Measurements from ENCODE around the gene ZNF45. TPM values are rescaled to one million over a fixed set of nuclear protein-coding genes. Genes with fewer than 3 reads are reported as not detected.

ZNF45 gene
- polyA plus RNA-seq (2013, experiment 1 of 2) = 8.3 TPM
- 8.7 TPM for polyA plus RNA-seq (2013, experiment 2 of 2)

DNA sequence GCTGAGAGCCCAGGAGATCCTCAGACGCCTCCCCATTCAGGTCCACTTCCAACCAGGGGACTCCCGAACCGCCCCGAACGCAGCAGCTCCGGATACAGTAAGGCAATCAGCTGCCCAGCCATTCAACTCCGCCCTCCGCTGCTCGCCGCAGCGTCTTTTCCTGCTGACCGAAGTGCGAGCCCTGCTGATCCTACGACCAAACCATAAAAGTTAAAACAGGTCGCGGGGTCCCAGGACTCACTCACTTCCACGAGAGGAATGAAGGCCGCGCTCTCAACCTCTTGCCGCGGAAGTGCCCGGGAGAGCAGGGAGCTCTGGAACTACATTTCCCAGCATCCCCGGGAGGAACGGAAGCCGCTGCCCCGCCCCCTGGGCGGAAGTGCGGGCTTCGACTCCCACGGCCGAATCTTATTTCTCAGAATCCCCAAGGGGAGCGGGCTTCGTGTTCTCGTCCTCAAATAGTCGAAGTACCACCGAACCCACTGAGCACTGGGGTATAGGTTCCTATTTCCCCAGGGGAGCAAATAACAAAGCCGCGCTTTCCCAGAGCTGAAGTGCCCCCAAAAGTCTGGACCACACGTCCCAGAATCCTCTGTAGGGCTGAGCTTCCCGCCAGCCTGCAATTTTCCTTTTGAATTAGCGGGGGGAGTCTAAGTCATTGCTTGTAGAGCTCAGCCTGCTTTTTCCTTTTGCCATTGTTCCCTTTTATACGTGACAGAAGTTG lies at the start of gene ZNF45:
ZNF45 (minus strand) TSS at position 298 of the 724 bp plus-strand sequence. CDS start 13,097 bp downstream, outside the sequence.
- peak within 1 kb of the TSS; percentile 97 for H2AFZ ChIP-seq (ENCODE audit: low read length)
- no peak within 1 kb of the TSS for H3K14ac ChIP-seq (ENCODE audit: low read length)
- H3K9ac ChIP-seq (ENCODE audit: low read depth, low read length, poor library complexity) = peak within 1 kb of the TSS; percentile 83
- peak within 1 kb of the TSS; percentile 63 for H3K4me2 ChIP-seq (ENCODE audit: insufficient read depth, low read length, poor library complexity, severe bottlenecking)
- H4K91ac ChIP-seq (ENCODE audit: low read depth, low read length, poor library complexity) = no peak within 1 kb of the TSS
- no peaks in the 10 kb centered on the region for H3K79me1 ChIP-seq (ENCODE audit: low read depth, low read length)
- peaks cover 1 to 3% of the 10 kb centered on the region in 2 donors for H3K4me1 ChIP-seq (ENCODE audit: control insufficient read depth in 2 of 2, insufficient read depth in 1 of 2, low read depth in 1 of 2, low read length in 2 of 2)
- H2BK120ac ChIP-seq (ENCODE audit: low read depth, low read length) = no peak within 1 kb of the TSS
- H3K4ac ChIP-seq (ENCODE audit: low read length) = no peak within 1 kb of the TSS
- peaks cover 0 to 22% of the 10 kb centered on the region in 2 donors for H3K9me3 ChIP-seq (replicated peaks in 1 of 2; ENCODE audit: control insufficient read depth in 2 of 2, insufficient read depth in 1 of 2, low read depth in 1 of 2, low read length in 2 of 2)
- H2AK5ac ChIP-seq (ENCODE audit: low read depth, low read length) = no peak within 1 kb of the TSS
- no peak within 1 kb of the TSS for H2BK15ac ChIP-seq (ENCODE audit: low read length)
- H3K27ac ChIP-seq (replicated peaks; ENCODE audit: low read length) = peak within 1 kb of the TSS; percentile 52
- H3K36me3 ChIP-seq (replicated peaks in 1 of 2; ENCODE audit: control insufficient read depth in 2 of 2, insufficient read depth in 2 of 2, low read length in 2 of 2) = peaks cover 6 to 37% of the 10 kb centered on the region in 2 donors
- H3K18ac ChIP-seq (ENCODE audit: low read length) = peak within 1 kb of the TSS; percentile 45
- no CpG with 5 or more reads among the region's 42 CpGs for WGBS, 2 donors (ENCODE audit: extremely low coverage in 2 of 2, insufficient read length in 2 of 2, insufficient replicate concordance in 1 of 2)
- H2BK5ac ChIP-seq (ENCODE audit: low read length) = no peak within 1 kb of the TSS
- no peak within 1 kb of the TSS for H2BK12ac ChIP-seq (ENCODE audit: low read length)
- H3K23ac ChIP-seq (ENCODE audit: low read depth, low read length, poor library complexity) = no peak within 1 kb of the TSS
- peak within 1 kb of the TSS; percentile 86 to 87 for H3K4me3 ChIP-seq (ENCODE audit: low read length in 2 of 2)
- no peak within 1 kb of the TSS for H4K8ac ChIP-seq (ENCODE audit: low read depth, low read length)
- peak; percentile 82 for DNase-seq (ENCODE audit: low spot score)
- no peaks in the 10 kb centered on the region for H3K27me3 ChIP-seq (ENCODE audit: control insufficient read depth in 3 of 3, insufficient read depth in 3 of 3, low read depth in 1 of 3, low read length in 3 of 3)

- Histone ChIP-seq H3K4ac (ENCODE audit: low read length) (no peak overlapping the region), H2BK15ac (ENCODE audit: low read length) (no peak overlapping the region), H3K4me2 (ENCODE audit: insufficient read depth, low read length, poor library complexity, severe bottlenecking) (peak overlapping the region; percentile 73), H3K4me3 (ENCODE audit: low read length in 2 of 2) (peak overlapping the region; percentile 74 to 97), H2AK5ac (ENCODE audit: low read depth, low read length) (no peak overlapping the region), H3K27me3 (ENCODE audit: control insufficient read depth in 3 of 3, insufficient read depth in 3 of 3, low read depth in 1 of 3, low read length in 3 of 3) (no peaks in the 10 kb centered on the region), H2BK12ac (ENCODE audit: low read length) (no peak overlapping the region), H3K18ac (ENCODE audit: low read length) (no peak overlapping the region), H3K9me3 (replicated peaks in 1 of 2; ENCODE audit: control insufficient read depth in 2 of 2, insufficient read depth in 1 of 2, low read depth in 1 of 2, low read length in 2 of 2) (peaks cover 0 to 6% of the 10 kb centered on the region in 2 donors), H2BK120ac (ENCODE audit: low read depth, low read length) (no peak overlapping the region), H3K14ac (ENCODE audit: low read length) (no peak overlapping the region), H3K27ac (replicated peaks; ENCODE audit: low read length) (no peak overlapping the region), H3K4me1 (ENCODE audit: control insufficient read depth in 2 of 2, insufficient read depth in 1 of 2, low read depth in 1 of 2, low read length in 2 of 2) (peaks cover 0 to 2% of the 10 kb centered on the region in 2 donors), H3K23ac (ENCODE audit: low read depth, low read length, poor library complexity) (no peak overlapping the region), H3K79me1 (ENCODE audit: low read depth, low read length) (peaks cover 2% of the 10 kb centered on the region), H3K9ac (ENCODE audit: low read depth, low read length, poor library complexity) (no peak overlapping the region), H2AFZ (ENCODE audit: low read length) (peak overlapping the region; percentile 87), H4K91ac (ENCODE audit: low read depth, low read length, poor library complexity) (no peak overlapping the region), H3K36me3 (replicated peaks in 1 of 2; ENCODE audit: control insufficient read depth in 2 of 2, insufficient read depth in 2 of 2, low read length in 2 of 2) (peaks cover 2 to 13% of the 10 kb centered on the region in 2 donors), H4K8ac (ENCODE audit: low read depth, low read length) (no peak overlapping the region), H2BK5ac (ENCODE audit: low read length) (no peak overlapping the region)
- WGBS, 2 donors (ENCODE audit: extremely low coverage in 2 of 2, insufficient read length in 2 of 2, insufficient replicate concordance in 1 of 2) = no CpG with 5 or more reads among the region's 14 CpGs
- DNase-seq (ENCODE audit: low spot score) = no peak
Observed at GRCh38 chr19:43984687-43985000, 49.6 kb upstream of the ZNF45 start.

DNA sequence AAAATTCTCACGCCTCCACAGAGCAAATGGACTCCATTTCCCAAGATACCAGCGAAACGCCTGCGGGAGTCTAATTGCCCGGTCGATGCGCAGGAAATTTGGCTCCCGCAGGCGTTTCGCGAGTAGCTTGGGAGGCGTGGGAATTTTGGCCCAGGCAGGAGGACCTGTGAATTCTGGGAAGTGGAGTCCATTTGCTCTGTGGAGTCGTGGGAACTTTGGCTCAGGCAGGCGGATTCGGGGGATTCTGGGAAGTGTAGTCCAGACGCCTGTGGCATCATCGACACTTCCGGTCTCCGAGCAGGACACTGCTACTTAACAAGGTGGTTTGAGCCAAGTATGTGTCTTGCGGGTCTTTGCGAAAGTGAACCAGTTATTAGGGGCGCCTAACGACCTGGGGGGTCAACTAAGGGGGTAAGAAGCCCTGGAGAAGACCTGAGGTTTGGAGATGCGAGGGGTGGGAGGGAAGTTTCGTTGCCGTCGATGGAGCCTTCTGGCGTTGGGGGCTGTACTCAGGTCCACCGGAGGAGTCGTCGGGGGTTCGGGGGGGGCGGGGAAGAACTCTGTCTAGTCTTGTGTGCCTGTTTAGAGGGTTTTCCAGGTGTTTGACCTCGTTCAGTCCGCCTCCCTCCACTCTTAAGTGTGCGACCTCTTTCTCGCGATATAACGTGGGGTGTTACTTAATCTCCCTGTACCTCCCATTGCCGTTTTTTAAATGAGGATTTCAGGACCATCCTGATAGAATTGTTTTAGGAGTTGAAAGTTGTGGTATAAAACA lies 49.0 kb upstream of the ZNF45 start, which contains the start of gene ZNF155:
ZNF155 (plus strand) TSS at position 277 of the 775 bp plus-strand sequence. CDS start 4,356 bp downstream, outside the sequence.
- Histone ChIP-seq H2AK5ac (ENCODE audit: low read depth, low read length) (no peak within 1 kb of the TSS), H3K4ac (ENCODE audit: low read length) (no peak within 1 kb of the TSS), H3K4me1 (ENCODE audit: control insufficient read depth in 2 of 2, insufficient read depth in 1 of 2, low read depth in 1 of 2, low read length in 2 of 2) (peaks cover 0 to 2% of the 10 kb centered on the region in 2 donors), H2BK5ac (ENCODE audit: low read length) (no peak within 1 kb of the TSS), H3K36me3 (replicated peaks in 1 of 2; ENCODE audit: control insufficient read depth in 2 of 2, insufficient read depth in 2 of 2, low read length in 2 of 2) (peaks cover 0 to 8% of the 10 kb centered on the region in 2 donors), H2AFZ (ENCODE audit: low read length) (peak within 1 kb of the TSS; percentile 87), H4K91ac (ENCODE audit: low read depth, low read length, poor library complexity) (no peak within 1 kb of the TSS), H3K79me1 (ENCODE audit: low read depth, low read length) (peaks cover 2% of the 10 kb centered on the region), H4K8ac (ENCODE audit: low read depth, low read length) (no peak within 1 kb of the TSS), H3K23ac (ENCODE audit: low read depth, low read length, poor library complexity) (no peak within 1 kb of the TSS), H2BK120ac (ENCODE audit: low read depth, low read length) (no peak within 1 kb of the TSS), H3K9me3 (replicated peaks in 1 of 2; ENCODE audit: control insufficient read depth in 2 of 2, insufficient read depth in 1 of 2, low read depth in 1 of 2, low read length in 2 of 2) (peaks cover 0 to 4% of the 10 kb centered on the region in 2 donors), H3K9ac (ENCODE audit: low read depth, low read length, poor library complexity) (peak within 1 kb of the TSS; percentile 77), H3K14ac (ENCODE audit: low read length) (no peak within 1 kb of the TSS), H3K4me3 (ENCODE audit: low read length in 2 of 2) (peak within 1 kb of the TSS; percentile 74 to 97), H2BK12ac (ENCODE audit: low read length) (no peak within 1 kb of the TSS), H3K27me3 (ENCODE audit: control insufficient read depth in 3 of 3, insufficient read depth in 3 of 3, low read depth in 1 of 3, low read length in 3 of 3) (no peaks in the 10 kb centered on the region), H3K27ac (replicated peaks; ENCODE audit: low read length) (no peak within 1 kb of the TSS), H3K18ac (ENCODE audit: low read length) (peak within 1 kb of the TSS; percentile 67), H3K4me2 (ENCODE audit: insufficient read depth, low read length, poor library complexity, severe bottlenecking) (peak within 1 kb of the TSS; percentile 73), H2BK15ac (ENCODE audit: low read length) (no peak within 1 kb of the TSS)
- WGBS, 2 donors (ENCODE audit: extremely low coverage in 2 of 2, insufficient read length in 2 of 2, insufficient replicate concordance in 1 of 2) = no CpG with 5 or more reads among the region's 40 CpGs
- DNase-seq (ENCODE audit: low spot score) = peak; percentile 92

DNA sequence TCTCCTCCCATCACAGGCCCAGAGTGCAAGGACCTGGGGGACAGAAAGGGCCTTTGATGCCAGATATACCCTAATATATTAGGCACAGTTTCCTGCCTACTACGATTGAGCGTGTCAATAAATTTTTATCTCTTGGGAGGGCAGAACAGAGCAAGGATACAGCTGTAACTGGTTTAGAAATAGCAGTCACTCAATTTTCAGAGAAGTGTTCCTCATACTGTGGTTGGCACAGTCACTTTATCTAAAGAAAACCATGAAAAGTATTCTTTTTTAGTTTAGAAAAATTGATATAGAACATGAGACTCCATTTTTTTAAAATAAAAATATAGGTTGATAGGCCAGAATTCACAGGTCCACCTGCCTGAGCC lies 48.4 kb upstream of the ZNF45 start:
- H3K27ac ChIP-seq (replicated peaks; ENCODE audit: low read length) = no peak overlapping the region
- H3K4ac ChIP-seq (ENCODE audit: low read length) = no peak overlapping the region
- H3K23ac ChIP-seq (ENCODE audit: low read depth, low read length, poor library complexity) = no peak overlapping the region
- H2BK5ac ChIP-seq (ENCODE audit: low read length) = no peak overlapping the region
- no peak overlapping the region for H3K14ac ChIP-seq (ENCODE audit: low read length)
- H2AK5ac ChIP-seq (ENCODE audit: low read depth, low read length) = no peak overlapping the region
- no CpG with 5 or more reads among the region's 2 CpGs for WGBS, 2 donors (ENCODE audit: extremely low coverage in 2 of 2, insufficient read length in 2 of 2, insufficient replicate concordance in 1 of 2)
- DNase-seq (ENCODE audit: low spot score) = no peak
- no peak overlapping the region for H3K9ac ChIP-seq (ENCODE audit: low read depth, low read length, poor library complexity)
- H4K91ac ChIP-seq (ENCODE audit: low read depth, low read length, poor library complexity) = no peak overlapping the region
- H3K4me1 ChIP-seq (ENCODE audit: control insufficient read depth in 2 of 2, insufficient read depth in 1 of 2, low read depth in 1 of 2, low read length in 2 of 2) = peaks cover 0 to 2% of the 10 kb centered on the region in 2 donors
- no peak overlapping the region for H4K8ac ChIP-seq (ENCODE audit: low read depth, low read length)
- peaks cover 0 to 4% of the 10 kb centered on the region in 2 donors for H3K9me3 ChIP-seq (replicated peaks in 1 of 2; ENCODE audit: control insufficient read depth in 2 of 2, insufficient read depth in 1 of 2, low read depth in 1 of 2, low read length in 2 of 2)
- H2BK12ac ChIP-seq (ENCODE audit: low read length) = no peak overlapping the region
- H3K18ac ChIP-seq (ENCODE audit: low read length) = no peak overlapping the region
- no peak overlapping the region for H2BK120ac ChIP-seq (ENCODE audit: low read depth, low read length)
- H3K4me2 ChIP-seq (ENCODE audit: insufficient read depth, low read length, poor library complexity, severe bottlenecking) = no peak overlapping the region
- H3K4me3 ChIP-seq (ENCODE audit: low read length in 2 of 2) = peak overlapping the region in 1 of 2 donors; percentile 74
- peaks cover 2% of the 10 kb centered on the region for H3K79me1 ChIP-seq (ENCODE audit: low read depth, low read length)
- peak overlapping the region; percentile 87 for H2AFZ ChIP-seq (ENCODE audit: low read length)
- H3K36me3 ChIP-seq (replicated peaks in 1 of 2; ENCODE audit: control insufficient read depth in 2 of 2, insufficient read depth in 2 of 2, low read length in 2 of 2) = peaks cover 0 to 4% of the 10 kb centered on the region in 2 donors
- H2BK15ac ChIP-seq (ENCODE audit: low read length) = no peak overlapping the region
- H3K27me3 ChIP-seq (ENCODE audit: control insufficient read depth in 3 of 3, insufficient read depth in 3 of 3, low read depth in 1 of 3, low read length in 3 of 3) = no peaks in the 10 kb centered on the region
